HG03060 (cell line): ENCODE results near the gene OR6J1.

Source experiments
- ATAC-seq: cut with Tn5 transposase; IDR thresholded peaks from one replicate; pipeline ENCODE4 v1.9.1; 2021; ENCODE audit warnings: low read depth, moderate number of reproducible peaks; ENCODE audit not compliant: unreplicated experiment

Gene OR6J1

DNA sequence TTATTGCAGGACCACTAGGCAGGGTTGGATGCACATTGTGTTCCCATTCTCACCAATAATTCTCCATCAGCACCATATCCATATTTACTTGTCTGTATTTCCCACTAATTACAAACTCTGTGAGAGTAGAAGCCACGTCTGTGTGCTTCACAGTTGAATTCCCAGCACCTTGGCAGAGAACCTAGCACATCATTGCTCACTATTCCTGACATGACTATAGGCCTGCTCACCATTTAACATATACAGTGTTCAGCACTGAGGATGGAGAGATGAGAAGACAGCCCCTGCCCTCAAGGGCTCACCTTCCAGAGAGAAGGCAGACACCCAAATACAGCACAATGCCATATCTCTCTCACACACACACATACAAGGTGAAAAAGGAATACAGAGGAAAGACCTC lies 60.2 kb downstream of the OR6J1 start:
- no peak for ATAC-seq
